Measurements from ENCODE around the gene WDR6.
A peak's percentile ranks its signal among the peaks of the same experiment; 100 is the strongest.

The WDR6 gene

DNA sequence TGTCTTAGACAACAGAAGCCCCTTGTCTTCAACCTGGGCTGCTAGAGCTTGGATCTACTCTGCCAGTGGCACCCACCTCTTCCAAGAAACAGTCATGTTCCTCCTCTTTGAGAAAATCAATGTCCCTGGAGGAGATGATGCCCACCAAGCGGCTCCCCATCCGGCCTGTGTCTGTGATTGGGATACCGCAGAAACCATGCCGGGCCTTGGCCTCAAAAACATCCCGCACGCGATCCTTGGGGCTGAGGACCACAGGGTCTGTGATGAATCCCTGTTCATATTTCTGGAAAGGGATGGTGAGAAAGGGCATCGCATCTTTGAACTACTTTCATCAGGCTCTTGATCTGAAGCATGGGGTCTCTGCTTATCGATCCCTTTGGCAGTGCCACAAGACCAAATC is 20.4 kb downstream of the WDR6 start:
- no peak for DNase-seq (ENCODE audit: low read depth in 2 of 2)

- DNase-seq (ENCODE audit: low read depth in 2 of 2) = no peak
These were observed 21.1 kb downstream of the WDR6 start for GRCh38 chr3:49028298-49028672.

DNA sequence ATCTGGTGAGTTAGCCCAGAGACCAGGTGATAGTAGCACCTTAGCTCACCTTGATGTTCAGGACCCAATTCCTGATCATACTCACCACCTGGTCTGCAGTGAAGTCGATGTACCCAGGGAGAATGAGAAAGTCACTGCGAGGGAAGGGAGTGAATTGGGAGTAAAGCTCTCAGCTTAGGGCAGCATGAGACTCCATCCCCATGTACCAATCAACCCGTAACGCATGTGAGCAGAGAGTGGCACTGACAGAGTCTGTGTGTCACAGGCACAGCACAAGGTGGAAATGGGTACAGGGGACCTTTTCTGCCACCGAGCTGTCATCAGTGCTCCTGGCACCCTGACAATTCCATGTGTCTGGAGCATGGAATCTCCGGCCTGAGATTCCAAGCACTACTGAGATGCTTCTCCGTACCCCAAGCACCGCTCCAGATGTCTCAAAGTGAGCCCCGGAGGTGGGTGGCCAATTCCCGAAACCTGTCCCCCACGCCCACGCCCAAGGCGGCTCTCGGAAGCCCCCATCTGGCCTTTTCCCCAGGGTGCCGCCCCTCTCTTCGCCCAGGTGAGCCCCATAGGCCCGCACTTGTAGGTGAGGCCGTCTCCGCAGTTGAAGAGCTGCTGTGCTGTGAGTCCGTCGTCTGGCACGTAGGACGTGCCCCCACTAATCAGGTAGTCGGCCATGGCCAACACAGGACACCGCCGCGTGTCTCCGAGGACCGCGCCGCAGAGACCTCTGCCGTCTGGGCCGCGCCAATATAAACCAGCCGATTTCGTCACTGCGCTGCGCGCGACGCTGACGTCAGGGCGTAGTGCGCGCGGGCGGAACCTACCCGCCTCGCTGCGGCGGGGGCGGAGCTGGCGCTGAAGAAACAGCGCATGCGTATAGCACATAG is 21.7 kb downstream of the WDR6 start, which contains the start of gene IMPDH2:
IMPDH2 (minus strand) TSS at position 726 of the 890 bp plus-strand sequence; CDS start at position 678, 48 bp downstream.
- peak; percentile 89 for DNase-seq (ENCODE audit: low read depth in 2 of 2)

GRCh38 chr3:49029563-49029884 is 22.3 kb downstream of the WDR6 start:
- no peak for DNase-seq (ENCODE audit: low read depth in 2 of 2)

GRCh38 chr3:49030321-49030720 is 23.1 kb downstream of the WDR6 start:
- no peak for DNase-seq (ENCODE audit: low read depth in 2 of 2)

- DNase-seq (ENCODE audit: low read depth in 2 of 2) = no peak
These were observed 25.6 kb downstream of the WDR6 start for GRCh38 chr3:49032646-49033304.

DNA sequence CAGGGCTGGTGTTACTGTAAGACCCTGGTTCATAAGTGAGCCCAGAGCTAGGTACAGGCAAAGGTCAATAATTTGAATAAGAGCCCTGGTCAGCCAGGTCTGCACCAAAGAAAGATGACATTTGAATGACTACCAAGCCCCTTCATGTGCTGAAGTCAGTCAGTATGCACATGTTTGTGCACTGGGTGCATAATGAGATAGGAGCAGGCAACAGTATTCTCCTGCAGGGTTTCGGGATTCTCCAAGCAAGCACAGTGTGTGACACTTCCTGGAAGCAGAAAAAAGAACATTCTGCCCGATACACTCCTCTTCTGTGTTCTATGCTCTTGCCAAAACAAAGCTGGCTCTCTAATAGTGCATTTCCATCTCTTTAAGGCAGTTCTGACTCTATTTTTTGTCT is 27.5 kb downstream of the WDR6 start:
- DNase-seq (ENCODE audit: low read depth in 2 of 2) = no peak

DNA sequence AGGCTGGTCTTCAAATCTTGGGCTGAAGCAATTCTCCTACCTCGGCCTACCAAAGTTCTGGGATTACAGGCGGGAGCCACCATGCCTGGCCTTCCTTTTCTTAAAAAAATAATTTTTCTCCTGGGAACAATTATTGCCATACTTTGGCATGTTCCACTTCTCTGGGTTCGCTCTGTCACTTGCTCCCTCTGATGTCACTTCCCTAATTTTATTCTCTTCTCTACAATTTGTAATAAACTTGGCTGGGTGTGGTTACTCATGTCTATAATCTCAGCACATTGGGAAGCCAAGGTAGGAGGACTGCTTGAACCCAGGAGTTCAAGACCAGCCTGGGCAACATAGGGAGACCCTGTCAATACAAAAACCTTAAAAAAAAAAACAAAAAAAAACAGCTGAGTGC is 28.1 kb downstream of the WDR6 start:
- DNase-seq (ENCODE audit: low read depth in 2 of 2) = no peak

- DNase-seq (ENCODE audit: low read depth in 2 of 2) = no peak
These were observed 46.4 kb downstream of the WDR6 start for GRCh38 chr3:49053543-49053942.

- DNase-seq (ENCODE audit: low read depth in 2 of 2) = no peak
These were observed 47.2 kb downstream of the WDR6 start for GRCh38 chr3:49054344-49054862.

GRCh38 chr3:49057268-49057667 is 50.1 kb downstream of the WDR6 start:
- DNase-seq (ENCODE audit: low read depth in 2 of 2) = no peak

GRCh38 chr3:49058011-49058410 is 50.8 kb downstream of the WDR6 start:
- no peak for DNase-seq (ENCODE audit: low read depth in 2 of 2)
